Pons (tissue), 1 donor: ENCODE measurements around the gene ATG9A.
A peak's percentile ranks its signal among the peaks of the same experiment; 100 is the strongest.

Experiments
- DNase-seq: peaks from one replicate; pipeline ENCODE4 v3.0.0-alpha.2; 2016; ENCODE audit warnings: low spot score

Gene ATG9A

GRCh38 chr2:219252900-219253752 is 23.7 kb upstream of the ATG9A start, which contains the start of gene TUBA4B:
TSS of gene TUBA4B (plus strand) at chr2:219253243. CDS start at chr2:219253408, 165 bp downstream.
- peak; percentile 11 for DNase-seq

- DNase-seq, result no peak
These were observed 23.1 kb upstream of the ATG9A start for GRCh38 chr2:219252570-219252899.

- DNase-seq, result no peak
These were observed 22.6 kb upstream of the ATG9A start for GRCh38 chr2:219252084-219252483.

- DNase-seq, result no peak
These were observed 22.2 kb upstream of the ATG9A start for GRCh38 chr2:219251656-219252055.

- no peak for DNase-seq
These were observed 20.8 kb upstream of the ATG9A start for GRCh38 chr2:219250049-219250781.

GRCh38 chr2:219249203-219249980 is 20.0 kb upstream of the ATG9A start:
- peak; percentile 73 for DNase-seq

GRCh38 chr2:219248845-219249202 is 19.4 kb upstream of the ATG9A start:
- DNase-seq, result no peak

- no peak for DNase-seq
These were observed 18.5 kb upstream of the ATG9A start for GRCh38 chr2:219247678-219248642.

GRCh38 chr2:219246559-219246958 is 17.1 kb upstream of the ATG9A start:
- no peak for DNase-seq

- no peak for DNase-seq
These were observed 16.4 kb upstream of the ATG9A start for GRCh38 chr2:219245899-219246230.

- peak; percentile 86 for DNase-seq
These were observed 15.9 kb upstream of the ATG9A start, which contains the start of the genes GLB1L and STK16 for GRCh38 chr2:219245148-219245898. TSS of gene GLB1L (minus strand) at chr2:219245444. CDS start at chr2:219243573, 1,871 bp downstream. TSS of gene STK16 (plus strand) at chr2:219245479. CDS start at chr2:219246000, 521 bp downstream.

- DNase-seq, result no peak
These were observed 15.3 kb upstream of the ATG9A start for GRCh38 chr2:219244789-219245147.

GRCh38 chr2:219243291-219243761 is 13.9 kb upstream of the ATG9A start:
- no peak for DNase-seq

- no peak for DNase-seq
These were observed 4.9 kb upstream of the ATG9A start for GRCh38 chr2:219234331-219234730.

GRCh38 chr2:219230059-219230540 is 664 bp upstream of the ATG9A start:
- DNase-seq, result no peak

- no peak for DNase-seq
These were observed 528 bp downstream of the ATG9A start for GRCh38 chr2:219228911-219229304.

GRCh38 chr2:219228041-219228910 is 1.2 kb downstream of the ATG9A start:
- DNase-seq, result no peak

GRCh38 chr2:219225350-219225749 is 4.1 kb downstream of the ATG9A start:
- no peak for DNase-seq
